MCF 10A (cell line): ENCODE measurements around the gene GPR84. TPM values are rescaled to one million over a fixed set of nuclear protein-coding genes. Genes with fewer than 3 reads are reported as not detected.

Experiments
- BruUV-seq: library from RNA; stranded (reverse); fragments of 400-500 nt; replicated peaks from 2 replicates; lab custom pipeline; 2021; lab: Mats Ljungman, UMichigan
- CTCF ChIA-PET: fragments of 300-600 bp; sonication (Branson Sonifier 250); formaldehyde crosslinking; extraction: SDS; loops from one replicate; lab custom pipeline; 2021; ENCODE audit warnings: antibody characterized with exemption, inconsistent platforms; lab: Yijun Ruan, JAX
- POLR2A ChIA-PET: fragments of 300-600, 350-650 bp; sonication (Branson Sonifier 250); formaldehyde crosslinking; extraction: SDS; loops from one replicate; lab custom pipeline; 2020; ENCODE audit warnings: antibody characterized with exemption, inconsistent platforms; lab: Yijun Ruan, JAX
- DNase-seq: peaks from one replicate; pipeline ENCODE4 v3.0.0-alpha.2; 2018; ENCODE audit not compliant: unreplicated experiment
- H3K27ac Mint-ChIP-seq: one replicate; pipeline ENCODE4 v1.8.0; 2022; ENCODE audit warnings: mild to moderate bottlenecking, low read depth, mixed read lengths; ENCODE audit not compliant: unreplicated experiment
- H3K27me3 Mint-ChIP-seq: one replicate; pipeline ENCODE4 v1.8.0; 2022; ENCODE audit warnings: mixed read lengths; ENCODE audit not compliant: insufficient read depth, unreplicated experiment
- H3K36me3 Mint-ChIP-seq: one replicate; pipeline ENCODE4 v1.8.0; 2022; ENCODE audit warnings: mild to moderate bottlenecking, moderate library complexity, mixed read lengths; ENCODE audit not compliant: insufficient read depth, unreplicated experiment
- H3K4me1 Mint-ChIP-seq: one replicate; pipeline ENCODE4 v1.8.0; 2022; ENCODE audit warnings: mixed read lengths; ENCODE audit not compliant: insufficient read depth, unreplicated experiment
- H3K4me3 Mint-ChIP-seq: one replicate; pipeline ENCODE4 v1.8.0; 2022; ENCODE audit warnings: mild to moderate bottlenecking, moderate library complexity, mixed read lengths; ENCODE audit not compliant: unreplicated experiment
- H3K9me3 Mint-ChIP-seq: one replicate; pipeline ENCODE4 v1.8.0; 2022; ENCODE audit warnings: mixed read lengths; ENCODE audit not compliant: unreplicated experiment
- CTCF ChIP-seq: fragments of 200-600 bp; IDR thresholded peaks from one replicate; pipeline ENCODE4 v1.8.0; 2022; ENCODE audit warnings: antibody characterized with exemption, mild to moderate bottlenecking; ENCODE audit not compliant: unreplicated experiment
- intact Hi-C: fragments of 100-400 bp; cut with micrococcal nuclease; formaldehyde crosslinking; loops from 2 replicates; pipeline ENCODE4 v1.14.1; 2022
- total RNA-seq: library from RNA; stranded (reverse); gene quantifications from 2 replicates; pipeline ENCODE4 v1.2.3, GENCODE V29; 2022

Gene GPR84
- total RNA-seq, 1 experiment from 2014 or later, result not detected

- H3K27me3 Mint-ChIP-seq, result no peaks in the 10 kb centered on the region
- BruUV-seq, result no TSS peak
- CTCF ChIA-PET, result interaction anchor here (1.0 to 12.3 kb wide), 12 partner anchors 14 to 208 kb away, joined by 3 to 982 read pairs (median 16); partner anchors contain the start of genes ITGA5 and ZNF385A
- TF ChIP-seq CTCF, result no peak
- intact Hi-C loops, result no loop called here
- no peak overlapping the region for H3K27ac Mint-ChIP-seq
- POLR2A ChIA-PET, result interaction anchor here (0.7 to 3.7 kb wide), 3 partner anchors 10 to 245 kb away, joined by 3 to 52 read pairs (median 3); no protein-coding TSS in a partner anchor
- H3K4me3 Mint-ChIP-seq, result no peak overlapping the region
- no peaks in the 10 kb centered on the region for H3K9me3 Mint-ChIP-seq
- H3K36me3 Mint-ChIP-seq, result peaks cover 85% of the 10 kb centered on the region
- peaks cover 20% of the 10 kb centered on the region for H3K4me1 Mint-ChIP-seq
- no peak for DNase-seq
Observed at GRCh38 chr12:54398218-54398617, 33.9 kb upstream of the GPR84 start.

GRCh38 chr12:54397157-54397556 is 32.9 kb upstream of the GPR84 start:
- no peak for TF ChIP-seq CTCF
- H3K4me1 Mint-ChIP-seq, result peaks cover 26% of the 10 kb centered on the region
- ChIA-PET POLR2A (interaction anchor here (3.7 kb wide), 1 partner anchor 41 kb away, joined by 52 read pairs; no protein-coding TSS in a partner anchor), CTCF (interaction anchor here (0.6 to 12.3 kb wide), 7 partner anchors 18 to 244 kb away, joined by 3 to 982 read pairs (median 10); partner anchors contain the start of gene ITGA5)
- no peaks in the 10 kb centered on the region for H3K27me3 Mint-ChIP-seq
- H3K36me3 Mint-ChIP-seq, result peaks cover 76% of the 10 kb centered on the region
- H3K9me3 Mint-ChIP-seq, result no peaks in the 10 kb centered on the region
- H3K4me3 Mint-ChIP-seq, result no peak overlapping the region
- H3K27ac Mint-ChIP-seq, result no peak overlapping the region
- DNase-seq, result no peak
- BruUV-seq, result no TSS peak
- intact Hi-C loops, result no loop called here

GRCh38 chr12:54395545-54395944 is 31.3 kb upstream of the GPR84 start:
- no peaks in the 10 kb centered on the region for H3K9me3 Mint-ChIP-seq
- no peak for DNase-seq
- H3K4me3 Mint-ChIP-seq, result no peak overlapping the region
- BruUV-seq, result TSS peak; percentile 68
- ChIA-PET CTCF (interaction anchor here (0.6 to 12.3 kb wide), 16 partner anchors 8 to 1379 kb away, joined by 3 to 982 read pairs (median 4); partner anchors contain the start of gene ITGA5), POLR2A (no interaction called here)
- H3K4me1 Mint-ChIP-seq, result peaks cover 20% of the 10 kb centered on the region
- peaks cover 63% of the 10 kb centered on the region for H3K36me3 Mint-ChIP-seq
- no peak overlapping the region for H3K27ac Mint-ChIP-seq
- no peak for TF ChIP-seq CTCF
- H3K27me3 Mint-ChIP-seq, result no peaks in the 10 kb centered on the region
- intact Hi-C loops, result no loop called here

GRCh38 chr12:54394986-54395385 is 30.7 kb upstream of the GPR84 start:
- H3K27ac Mint-ChIP-seq, result no peak overlapping the region
- no peak for TF ChIP-seq CTCF
- intact Hi-C loops, result loop anchor here (1.0 kb wide), 2 partner anchors 16 to 25 kb away; no protein-coding TSS in a partner anchor
- peaks cover 58% of the 10 kb centered on the region for H3K36me3 Mint-ChIP-seq
- H3K4me3 Mint-ChIP-seq, result no peak overlapping the region
- CTCF ChIA-PET, result interaction anchor here (0.6 to 12.3 kb wide), 5 partner anchors 16 to 1379 kb away, joined by 3 to 982 read pairs (median 120); partner anchors contain the start of gene ITGA5
- BruUV-seq, result no TSS peak
- no peaks in the 10 kb centered on the region for H3K9me3 Mint-ChIP-seq
- H3K27me3 Mint-ChIP-seq, result no peaks in the 10 kb centered on the region
- DNase-seq, result no peak
- peaks cover 26% of the 10 kb centered on the region for H3K4me1 Mint-ChIP-seq
- POLR2A ChIA-PET, result no interaction called here
